PFSK-1 (cell line): Measurements from ENCODE around the gene SLC8B1.

Experiments used
- FOXP2 ChIP-seq: optimal IDR thresholded peaks from 2 replicates; pipeline ENCODE3; 2011; ENCODE audit warnings: borderline replicate concordance, control low read depth, inconsistent platforms; ENCODE audit not compliant: insufficient read depth; ENCODE audit errors: extremely low read length, extremely low read depth
- POLR2AphosphoS5 ChIP-seq: IDR thresholded peaks from 2 replicates; pipeline ENCODE4 v1.6.1; 2012; ENCODE audit warnings: low read depth, mild to moderate bottlenecking, control low read depth, low read length, moderate library complexity
- SIN3A ChIP-seq: IDR thresholded peaks from 2 replicates; pipeline ENCODE4 v1.6.1; 2012; ENCODE audit warnings: mild to moderate bottlenecking, low read length, moderate library complexity, borderline replicate concordance; ENCODE audit not compliant: insufficient read depth
- TAF1 ChIP-seq: IDR thresholded peaks from 2 replicates; pipeline ENCODE4 v1.6.1; 2012; ENCODE audit warnings: low read length, control low read depth, borderline replicate concordance; ENCODE audit not compliant: insufficient read depth
- TF ChIP-seq, protein P1 (sequence below), 2 experiments: IDR thresholded peaks; 2 replicates each; pipeline versions ENCODE4 v1.6.1 to v1.8.0; 2011 to 2012; ENCODE audit warnings: low read depth in 2 of 2, low read length in 2 of 2, control low read depth in 1 of 2, inconsistent platforms in 1 of 2, mild to moderate bottlenecking in 1 of 2, moderate library complexity in 1 of 2; ENCODE audit not compliant: insufficient read depth in 1 of 2

SLC8B1 gene

DNA sequence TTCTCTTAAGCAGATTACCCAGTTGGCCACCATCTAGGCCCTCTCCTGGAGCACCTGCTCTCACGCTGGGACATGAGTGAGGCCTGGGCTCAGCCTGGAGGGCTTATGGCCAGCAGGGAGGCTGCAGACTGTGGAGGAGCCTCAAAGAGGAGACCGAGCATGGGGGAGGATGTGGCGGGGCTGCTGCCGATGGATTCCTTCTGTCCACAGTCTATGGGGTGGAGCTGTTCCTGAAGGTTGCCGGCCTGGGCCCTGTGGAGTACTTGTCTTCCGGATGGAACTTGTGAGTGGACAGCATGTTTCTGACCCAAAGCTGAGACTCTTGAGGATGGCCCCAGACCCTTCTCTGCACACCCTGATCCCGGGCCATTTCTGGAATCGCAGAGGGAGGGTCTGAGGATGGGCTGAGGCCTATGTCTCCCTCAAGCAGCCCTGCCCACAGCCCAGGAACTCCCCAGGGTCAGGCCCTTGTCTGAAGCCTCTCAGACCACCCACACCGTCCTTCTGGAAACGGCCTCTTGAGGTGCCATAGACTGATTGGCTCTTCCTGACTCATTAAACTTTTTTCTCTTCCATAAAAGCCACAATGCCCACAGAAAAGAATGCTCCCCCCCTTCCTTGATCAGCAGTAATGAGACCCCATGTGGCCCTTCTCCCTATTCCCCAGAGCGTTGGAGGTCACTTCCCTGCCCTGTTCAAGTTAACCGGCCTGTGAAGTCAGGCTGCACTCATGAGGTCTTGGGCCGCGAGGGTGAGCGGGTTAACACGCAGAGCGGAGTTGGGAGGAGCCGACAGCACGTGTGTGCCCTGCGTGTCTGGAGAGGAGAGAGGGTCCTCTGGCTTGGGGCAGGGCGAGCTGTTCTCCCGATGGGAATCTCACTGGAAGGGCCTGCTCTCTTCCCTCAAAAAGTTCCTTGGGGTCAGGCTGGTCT is 49.0 kb downstream of the SLC8B1 start:
- TF ChIP-seq, protein P1, sequence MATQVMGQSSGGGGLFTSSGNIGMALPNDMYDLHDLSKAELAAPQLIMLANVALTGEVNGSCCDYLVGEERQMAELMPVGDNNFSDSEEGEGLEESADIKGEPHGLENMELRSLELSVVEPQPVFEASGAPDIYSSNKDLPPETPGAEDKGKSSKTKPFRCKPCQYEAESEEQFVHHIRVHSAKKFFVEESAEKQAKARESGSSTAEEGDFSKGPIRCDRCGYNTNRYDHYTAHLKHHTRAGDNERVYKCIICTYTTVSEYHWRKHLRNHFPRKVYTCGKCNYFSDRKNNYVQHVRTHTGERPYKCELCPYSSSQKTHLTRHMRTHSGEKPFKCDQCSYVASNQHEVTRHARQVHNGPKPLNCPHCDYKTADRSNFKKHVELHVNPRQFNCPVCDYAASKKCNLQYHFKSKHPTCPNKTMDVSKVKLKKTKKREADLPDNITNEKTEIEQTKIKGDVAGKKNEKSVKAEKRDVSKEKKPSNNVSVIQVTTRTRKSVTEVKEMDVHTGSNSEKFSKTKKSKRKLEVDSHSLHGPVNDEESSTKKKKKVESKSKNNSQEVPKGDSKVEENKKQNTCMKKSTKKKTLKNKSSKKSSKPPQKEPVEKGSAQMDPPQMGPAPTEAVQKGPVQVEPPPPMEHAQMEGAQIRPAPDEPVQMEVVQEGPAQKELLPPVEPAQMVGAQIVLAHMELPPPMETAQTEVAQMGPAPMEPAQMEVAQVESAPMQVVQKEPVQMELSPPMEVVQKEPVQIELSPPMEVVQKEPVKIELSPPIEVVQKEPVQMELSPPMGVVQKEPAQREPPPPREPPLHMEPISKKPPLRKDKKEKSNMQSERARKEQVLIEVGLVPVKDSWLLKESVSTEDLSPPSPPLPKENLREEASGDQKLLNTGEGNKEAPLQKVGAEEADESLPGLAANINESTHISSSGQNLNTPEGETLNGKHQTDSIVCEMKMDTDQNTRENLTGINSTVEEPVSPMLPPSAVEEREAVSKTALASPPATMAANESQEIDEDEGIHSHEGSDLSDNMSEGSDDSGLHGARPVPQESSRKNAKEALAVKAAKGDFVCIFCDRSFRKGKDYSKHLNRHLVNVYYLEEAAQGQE (IDR thresholded peaks at IDR 0.05; ENCODE audit: insufficient read depth in 1 of 2, low read depth in 2 of 2, low read length in 2 of 2): no peak
- TF ChIP-seq POLR2AphosphoS5 (no peak), TAF1 (no peak), FOXP2 (no peak), SIN3A (no peak)

DNA sequence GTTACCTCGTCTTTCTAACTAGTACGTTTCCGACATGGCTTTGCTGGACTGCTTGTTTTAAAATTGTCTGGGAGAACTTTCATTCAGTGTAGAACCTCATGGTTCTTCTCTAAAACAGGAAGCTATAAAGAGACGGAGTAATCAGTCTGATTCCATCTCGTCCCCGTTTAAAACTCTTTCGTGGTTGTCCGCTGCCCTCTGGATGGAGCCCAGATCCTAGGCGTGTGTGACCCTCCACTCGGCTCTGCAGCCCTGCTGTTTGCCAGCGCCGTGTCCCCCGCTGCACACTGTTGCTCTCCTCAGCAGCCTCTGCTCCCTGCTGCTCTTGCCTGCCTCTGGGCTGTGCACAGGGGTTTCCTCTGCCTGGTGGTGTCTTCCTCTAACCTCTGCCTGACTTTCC is 50.2 kb downstream of the SLC8B1 start:
- TF ChIP-seq SIN3A: no peak
- no peak for TF ChIP-seq POLR2AphosphoS5
- TF ChIP-seq, protein P1 (IDR thresholded peaks at IDR 0.05; ENCODE audit: insufficient read depth in 1 of 2, low read depth in 2 of 2, low read length in 2 of 2): no peak
- TF ChIP-seq FOXP2: no peak
- TF ChIP-seq TAF1: no peak

DNA sequence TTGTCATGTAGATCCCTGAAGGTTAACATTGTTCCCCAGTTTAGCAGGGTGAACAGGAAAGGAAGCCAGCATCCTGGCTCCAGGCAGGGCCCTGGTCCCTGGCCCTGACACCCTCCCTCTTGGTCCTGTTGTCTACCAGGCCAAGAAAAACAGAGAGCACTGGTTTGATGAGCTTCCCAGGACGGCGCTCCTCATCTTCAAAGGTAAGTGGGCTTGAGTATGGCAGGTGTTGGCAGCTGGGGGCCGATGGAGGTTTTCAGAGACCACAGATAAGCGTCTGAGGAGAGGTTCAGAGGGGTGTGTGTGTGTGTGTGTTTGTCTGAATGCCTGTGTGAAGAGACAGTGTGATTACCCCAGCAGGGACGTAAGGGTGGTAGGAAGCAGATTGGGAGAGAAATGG is 56.3 kb downstream of the SLC8B1 start:
- TF ChIP-seq TAF1 (no peak), POLR2AphosphoS5 (no peak)
- TF ChIP-seq, protein P1 (IDR thresholded peaks at IDR 0.05; ENCODE audit: insufficient read depth in 1 of 2, low read depth in 2 of 2, low read length in 2 of 2): no peak

DNA sequence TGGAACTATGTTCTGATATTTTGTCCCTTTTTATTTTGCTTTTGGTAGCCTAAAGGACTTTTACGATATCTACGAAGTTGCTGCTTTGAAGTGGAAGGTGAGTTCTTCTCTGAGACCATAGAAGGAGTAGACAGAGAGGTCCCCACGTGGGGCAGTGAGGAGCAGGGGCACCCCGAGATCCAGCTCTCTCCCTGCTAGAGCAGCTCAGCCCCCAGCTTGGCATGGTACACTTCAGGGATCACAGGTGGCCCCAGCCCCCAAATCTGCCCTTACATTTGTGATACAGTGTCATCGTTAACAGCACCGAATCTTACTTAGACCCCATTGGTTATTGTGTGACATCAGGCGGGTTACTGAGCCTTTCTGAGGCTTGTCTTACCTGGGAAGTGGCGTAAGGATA is 56.8 kb downstream of the SLC8B1 start:
- TF ChIP-seq SIN3A: no peak
- no peak for TF ChIP-seq TAF1
- TF ChIP-seq FOXP2: no peak
- TF ChIP-seq, protein P1 (IDR thresholded peaks at IDR 0.05; ENCODE audit: insufficient read depth in 1 of 2, low read depth in 2 of 2, low read length in 2 of 2): no peak
- no peak for TF ChIP-seq POLR2AphosphoS5
